A549 (cell line): ENCODE results near the gene HSF2BP.
"Not testable (repeated sequence)": the region's sequence is repeated elsewhere in the genome, so short reads cannot be mapped to it uniquely, and the experiment has no call there.

Source experiments
- ESRRA ChIP-seq: fragments of 150-350 bp; IDR thresholded peaks from 2 replicates; pipeline ENCODE4 v1.6.1; 2014; ENCODE audit warnings: mild to moderate bottlenecking, low read length, borderline replicate concordance
- RAD21 ChIP-seq, 2 experiments: fragments of >200 bp in 1 of 2; sonication (Bioruptor Twin) in 1 of 2; formaldehyde crosslinking in 1 of 2; IDR thresholded peaks in 1 of 2; conservative IDR thresholded peaks in 1 of 2; 2 replicates in 1 of 2; 3 replicates in 1 of 2; pipeline ENCODE4 v1.6.1; 2012 to 2018; ENCODE audit warnings: inconsistent platforms in 1 of 2
- RCOR1 ChIP-seq: fragments of 150-350 bp; IDR thresholded peaks from 2 replicates; pipeline ENCODE4 v1.6.1; 2014; ENCODE audit warnings: antibody characterized with exemption, low read length, low read depth
- ZFP36 ChIP-seq: fragments of 450-650 bp; IDR thresholded peaks from 2 replicates; pipeline ENCODE4 v1.6.1; 2014; ENCODE audit warnings: borderline replicate concordance; ENCODE audit not compliant: partially characterized antibody

- not testable (repeated sequence) for TF ChIP-seq ESRRA; RCOR1; RAD21 (conservative IDR thresholded peaks at IDR 0.05 in 1 of 2, IDR thresholded peaks at IDR 0.05 in 1 of 2); ZFP36
Observed at GRCh38 chr21:43511209-43511608, 148.1 kb downstream of the HSF2BP start.
